GM21367 (cell line): ENCODE measurements around the gene BMPR1B.

ENCODE experiments used
- ATAC-seq: cut with Tn5 transposase; IDR thresholded peaks from one replicate; pipeline ENCODE4 v1.9.1; 2021; ENCODE audit not compliant: unreplicated experiment

Gene BMPR1B

DNA sequence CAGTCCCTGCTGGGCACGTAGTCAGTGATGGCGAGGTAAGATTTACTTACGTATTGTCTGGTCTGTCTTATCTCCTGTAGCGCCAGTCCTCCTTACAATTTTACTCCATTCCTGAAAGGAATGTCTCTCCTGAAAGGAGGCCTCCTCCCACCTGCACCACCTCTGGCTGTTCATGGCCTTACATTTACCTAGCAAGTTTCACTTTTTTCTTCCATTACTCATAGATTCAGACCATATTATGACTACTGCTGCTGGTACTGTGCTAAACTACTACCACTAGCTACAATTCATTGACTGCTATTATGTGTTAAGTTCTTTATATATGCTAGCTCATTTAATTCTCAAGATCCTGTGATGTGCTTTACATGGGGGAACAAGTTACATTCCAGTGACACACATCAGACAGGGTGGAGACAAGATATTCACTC, 189.9 kb downstream of the BMPR1B start:
- ATAC-seq, result no peak

DNA sequence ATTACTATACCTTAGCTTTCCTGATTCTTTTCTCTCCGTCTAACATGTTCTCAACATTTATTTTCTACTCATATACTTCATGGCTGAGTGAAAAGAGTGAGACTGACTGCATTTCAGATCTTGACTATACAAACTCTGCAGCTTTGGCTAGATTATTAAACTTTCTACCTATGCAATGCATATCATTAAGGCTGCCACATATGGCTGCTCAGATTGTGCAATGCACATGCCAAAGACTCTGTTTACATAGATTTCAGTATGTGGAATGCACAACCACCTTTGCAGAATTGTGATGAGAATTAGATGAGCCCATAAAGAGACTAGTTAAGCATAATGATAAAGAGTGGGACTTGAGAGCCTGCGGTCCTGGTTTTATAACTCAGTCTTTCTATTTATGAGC, 196.5 kb downstream of the BMPR1B start:
- no peak for ATAC-seq

DNA sequence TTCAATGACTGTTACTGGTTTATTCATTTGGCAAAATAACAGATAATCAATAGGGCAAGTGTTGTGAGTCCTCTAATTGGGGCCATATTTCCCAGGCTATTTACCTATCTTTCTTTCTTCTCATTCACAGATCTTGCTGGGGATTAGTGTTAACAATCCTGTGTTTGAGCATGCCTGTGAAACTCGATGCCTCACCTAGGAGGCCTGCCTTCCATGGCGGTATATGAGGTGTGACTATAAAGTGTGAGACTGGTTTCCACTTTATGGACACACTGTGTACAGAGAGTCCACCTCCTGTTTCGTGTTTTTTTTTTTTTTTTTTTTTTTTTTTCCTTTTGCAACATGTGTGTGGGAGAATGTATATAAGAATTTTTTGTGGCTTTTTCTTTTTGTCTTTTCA, 199.3 kb downstream of the BMPR1B start:
- ATAC-seq, result no peak

DNA sequence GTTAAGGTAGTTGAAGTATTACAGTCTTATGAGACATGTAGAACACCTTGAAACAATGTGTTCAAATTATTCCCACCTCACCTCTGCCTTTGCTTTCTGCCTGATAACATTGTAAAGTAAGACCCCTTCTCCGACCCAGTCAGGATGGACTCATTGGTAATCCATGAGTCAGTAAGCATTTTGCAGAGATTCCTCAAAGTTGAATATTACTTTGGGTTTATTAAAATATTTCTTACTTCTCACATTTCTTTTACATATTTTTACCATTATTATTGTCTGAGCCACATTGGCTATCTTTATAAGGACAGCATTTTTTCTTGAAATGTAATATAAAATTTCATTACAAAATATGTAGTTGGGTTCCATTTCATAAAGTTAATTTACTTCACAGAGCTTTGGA, 201.6 kb downstream of the BMPR1B start:
- no peak for ATAC-seq

DNA sequence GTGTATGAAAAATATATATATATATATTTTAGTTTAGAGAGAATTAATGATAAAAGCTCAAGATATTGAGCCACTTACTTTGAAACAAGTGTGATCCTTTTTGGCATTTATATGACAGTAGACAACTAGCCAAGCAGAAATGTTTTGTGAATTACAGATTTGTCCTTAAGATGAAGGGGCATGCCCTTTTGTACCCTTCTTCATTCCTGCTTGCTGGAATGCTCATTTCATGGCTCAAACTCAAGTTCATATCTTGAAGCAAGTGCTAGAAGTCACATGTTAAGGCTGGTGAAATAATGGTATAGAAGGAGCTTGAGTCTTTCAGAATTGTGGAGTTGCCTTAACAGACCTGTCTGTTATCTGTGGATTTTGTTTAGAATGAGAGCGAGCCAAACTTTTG, 203.0 kb downstream of the BMPR1B start:
- ATAC-seq, result no peak

DNA sequence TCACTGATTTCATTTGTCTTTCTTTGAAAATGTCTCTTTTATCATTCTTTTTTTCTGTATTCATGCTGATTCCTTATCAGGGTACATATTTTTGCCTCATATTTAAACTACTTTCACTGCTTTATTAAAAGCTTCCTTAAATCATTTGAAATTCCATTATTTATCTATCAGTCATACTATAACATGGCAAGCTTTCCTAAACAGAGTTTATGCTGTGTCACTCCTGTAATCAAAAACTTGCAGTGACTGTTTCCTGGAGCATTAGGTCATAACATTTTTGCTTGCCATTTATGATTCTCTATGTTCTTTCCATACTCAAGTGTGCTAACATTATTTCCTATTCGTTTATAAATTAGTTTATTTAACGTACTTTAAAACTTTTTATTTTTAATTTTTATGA, 203.7 kb downstream of the BMPR1B start:
- ATAC-seq, result no peak

DNA sequence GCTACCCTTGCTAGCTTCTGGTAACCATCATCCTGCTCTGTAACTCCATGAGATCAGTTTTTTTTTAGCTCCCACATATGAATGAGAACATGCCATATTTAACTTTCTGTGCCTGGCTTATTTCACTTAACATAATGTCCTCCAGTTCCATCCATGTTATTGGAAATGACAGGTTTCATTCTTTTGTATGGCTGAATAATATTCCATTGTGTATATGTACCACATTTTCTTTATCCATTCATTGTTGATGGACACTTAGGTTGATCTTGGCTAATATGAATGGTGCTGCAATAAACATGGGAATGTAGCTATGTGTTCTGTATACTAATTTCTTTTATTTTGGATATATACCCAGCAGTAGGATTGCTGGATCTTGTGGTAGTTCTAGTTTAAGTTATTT, 204.7 kb downstream of the BMPR1B start:
- ATAC-seq, result no peak

DNA sequence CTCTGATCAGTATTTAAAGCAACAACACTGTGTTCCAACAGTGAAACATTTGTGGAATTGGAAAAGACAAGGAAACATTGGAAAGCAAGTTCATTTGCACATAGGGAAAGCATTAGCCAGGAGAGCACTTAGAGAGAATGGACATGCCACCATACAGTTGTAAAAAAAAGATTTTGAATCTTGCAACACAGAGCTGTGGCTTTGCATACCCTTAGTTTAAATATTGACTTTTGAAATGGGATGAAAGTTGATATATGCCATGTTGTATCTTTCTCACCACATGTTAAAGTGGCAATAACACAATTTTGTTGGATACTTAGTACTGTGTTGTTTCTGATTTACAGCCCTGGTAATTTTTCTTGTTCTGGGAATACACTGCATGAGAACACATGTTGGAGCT, 208.1 kb downstream of the BMPR1B start:
- no peak for ATAC-seq

DNA sequence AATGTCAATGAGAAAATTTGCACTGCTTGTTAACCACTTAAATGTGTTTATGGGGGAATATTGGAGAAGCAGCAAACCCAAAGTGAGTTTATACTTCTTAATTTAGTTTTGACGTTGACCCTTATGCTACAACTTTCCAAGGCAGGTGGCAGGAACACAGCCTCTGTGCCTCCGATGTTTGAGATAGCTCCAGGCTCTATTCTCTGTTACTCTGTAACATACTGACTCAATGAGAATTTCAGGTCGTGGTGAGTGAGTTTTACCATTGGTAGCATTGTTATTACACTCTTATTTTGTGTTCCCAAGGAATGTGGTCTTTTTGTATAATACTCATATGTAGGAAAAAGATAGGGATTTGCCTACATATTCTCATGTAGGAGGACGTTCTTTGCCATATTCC, 210.7 kb downstream of the BMPR1B start:
- no peak for ATAC-seq

DNA sequence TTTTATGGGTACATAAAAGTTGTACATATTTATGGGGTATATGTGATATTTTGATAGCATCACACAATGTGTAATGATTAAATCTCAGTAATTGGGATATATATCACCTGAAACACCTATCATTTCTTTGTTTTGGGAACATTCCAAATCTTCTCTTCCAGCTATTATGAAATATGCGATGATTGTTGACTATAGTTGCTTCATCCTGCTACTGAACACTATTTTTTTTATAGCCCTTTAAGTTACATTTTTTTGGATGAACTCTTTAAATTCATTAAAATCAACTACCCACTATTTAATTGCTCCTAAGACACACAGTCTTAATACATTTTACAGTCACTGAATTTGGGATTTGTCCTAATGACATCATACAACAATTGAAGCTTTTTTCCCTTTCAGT, 212.9 kb downstream of the BMPR1B start:
- ATAC-seq, result no peak

DNA sequence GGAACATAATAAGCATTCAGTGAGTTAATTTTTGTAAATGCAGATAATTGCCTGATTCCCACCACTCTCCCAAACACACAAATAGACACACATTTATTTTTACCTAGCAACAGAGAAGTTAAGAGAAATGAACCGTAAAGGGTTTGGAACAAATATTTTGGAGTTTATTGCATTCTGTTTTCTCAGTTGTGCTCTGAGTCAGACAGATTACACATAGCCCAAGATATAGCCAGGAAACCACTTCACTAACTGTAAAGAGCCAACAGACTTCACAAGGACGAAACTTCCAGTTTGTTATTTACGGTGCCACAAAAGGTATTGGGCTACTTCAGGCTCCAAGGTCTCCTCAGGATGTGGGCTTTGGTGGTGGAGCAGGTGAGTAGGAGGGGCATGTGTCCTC, 217.0 kb downstream of the BMPR1B start:
- no peak for ATAC-seq

DNA sequence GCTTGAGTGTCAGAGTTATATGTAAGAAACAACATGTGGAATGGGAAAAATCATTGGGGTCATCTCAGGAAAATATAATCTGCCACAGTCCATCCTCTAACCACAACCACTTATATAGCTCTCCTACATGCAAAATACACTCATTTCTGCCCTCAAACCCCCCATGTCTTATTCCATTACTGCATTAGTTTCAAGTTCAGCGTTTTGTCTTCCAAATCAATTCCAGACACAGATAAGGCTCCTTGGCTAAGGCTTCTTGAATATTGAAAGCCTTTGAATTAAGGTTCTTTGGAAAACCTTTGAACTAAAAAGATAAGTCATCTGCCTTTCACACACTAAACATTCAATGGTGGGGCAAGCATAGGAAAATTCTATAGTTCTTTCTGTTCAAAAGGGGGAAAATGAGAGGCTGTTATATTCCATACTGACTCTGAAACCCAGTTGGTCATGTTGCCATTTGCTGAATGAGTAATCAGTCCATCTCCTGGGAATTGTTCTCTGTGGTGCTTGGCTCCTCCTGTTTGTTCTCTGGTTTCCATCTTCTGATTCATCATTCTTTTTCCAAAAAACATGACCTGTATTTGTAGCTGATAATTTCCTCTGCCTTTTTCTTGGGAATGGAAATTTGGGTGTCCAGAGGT, 218.7 kb downstream of the BMPR1B start:
- no peak for ATAC-seq

DNA sequence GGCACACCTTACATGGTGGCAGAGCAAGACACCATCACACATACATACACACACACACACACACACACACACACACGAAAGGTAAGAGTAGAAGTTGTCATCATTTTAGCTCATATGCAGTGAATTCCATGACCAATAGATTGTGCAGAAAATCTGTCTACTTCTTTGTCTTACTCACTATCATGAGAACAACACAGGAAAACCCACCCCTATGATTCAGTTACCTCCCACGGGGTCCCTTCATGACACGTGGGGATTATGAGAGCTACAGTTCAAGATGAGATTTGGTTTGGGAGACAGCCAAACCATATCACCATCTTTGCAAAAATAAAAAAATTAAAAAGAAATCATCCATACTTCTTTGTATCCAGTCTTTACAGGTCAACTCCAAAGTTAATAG, 221.1 kb downstream of the BMPR1B start:
- no peak for ATAC-seq

DNA sequence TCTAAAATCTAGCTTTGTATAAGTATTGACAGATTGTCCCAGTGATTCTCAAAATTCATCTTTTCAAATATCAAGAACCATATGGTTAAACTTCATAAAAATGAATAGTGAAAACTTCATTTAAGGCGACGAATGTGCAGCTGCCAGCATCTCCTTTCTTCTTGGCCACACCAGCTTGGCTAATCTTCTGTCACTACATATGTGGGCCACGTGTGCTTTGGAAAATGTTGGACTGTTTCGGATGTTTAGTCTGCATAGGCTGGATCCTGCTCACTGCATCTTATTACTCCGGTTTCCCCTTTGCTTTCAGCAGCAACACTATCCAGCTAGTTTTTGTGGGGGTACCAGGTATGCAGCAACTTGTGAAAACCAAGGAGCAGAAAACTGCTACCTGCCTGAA, 221.9 kb downstream of the BMPR1B start:
- ATAC-seq, result no peak

DNA sequence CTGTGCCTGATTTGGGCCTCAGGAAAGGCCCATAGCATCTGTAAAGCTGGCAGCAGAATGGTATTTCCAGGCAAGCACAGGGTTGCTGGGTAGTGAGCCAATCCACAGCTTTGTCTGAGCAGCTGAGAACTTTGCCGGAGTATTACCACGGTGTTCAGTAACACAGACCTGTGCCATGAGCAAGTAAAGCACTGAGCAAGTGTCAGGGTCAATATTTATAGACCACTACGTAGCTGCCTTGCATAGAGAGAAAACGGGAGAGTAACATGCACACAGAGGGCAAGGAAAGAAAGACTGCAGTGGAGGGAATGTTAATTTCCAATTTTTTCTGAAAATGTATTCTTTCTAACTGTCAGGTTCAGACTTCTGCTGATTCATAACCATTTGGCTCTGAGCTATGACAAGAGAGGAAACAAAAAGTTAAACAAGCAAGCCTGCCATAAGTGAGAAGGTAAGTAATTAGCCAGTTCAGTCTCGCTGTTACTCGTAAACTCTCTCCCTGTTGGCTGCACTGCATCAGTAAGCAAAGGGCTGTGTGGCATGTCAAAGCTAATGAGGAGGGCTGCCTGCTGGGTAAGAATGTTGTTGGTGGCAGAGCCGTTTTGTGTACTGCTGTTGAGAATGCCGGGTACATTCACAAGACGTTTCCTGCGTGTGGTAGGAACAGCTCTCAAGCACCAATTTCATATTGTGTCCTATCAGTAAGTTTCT, 238.1 kb downstream of the BMPR1B start:
- no peak for ATAC-seq

DNA sequence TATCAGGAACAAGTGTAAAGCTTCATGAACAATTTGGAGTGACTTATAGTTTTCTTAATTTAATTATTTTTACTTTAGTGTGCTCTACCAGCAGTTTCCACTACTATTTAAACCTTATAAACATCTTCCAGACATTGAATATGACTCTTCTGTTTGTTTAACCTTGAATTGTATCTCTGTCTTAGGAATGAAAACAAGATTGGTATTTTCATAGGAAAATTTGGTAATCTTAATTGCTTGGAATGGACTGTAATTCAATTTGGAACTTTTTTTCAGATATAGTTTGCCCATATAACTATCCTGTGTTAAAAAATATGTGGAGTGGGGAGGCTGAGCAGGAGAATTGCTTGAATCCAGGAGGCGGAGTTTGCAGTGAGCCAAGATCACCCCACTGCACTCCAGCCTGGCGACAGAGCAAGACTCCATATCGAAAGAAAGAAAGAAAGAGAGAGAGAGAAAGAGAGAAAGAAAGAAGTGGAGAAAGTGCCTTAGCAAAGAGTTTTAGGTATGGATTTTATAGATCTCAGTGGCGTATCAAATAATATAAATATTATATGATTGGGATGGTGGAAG, 242.4 kb downstream of the BMPR1B start:
- no peak for ATAC-seq

DNA sequence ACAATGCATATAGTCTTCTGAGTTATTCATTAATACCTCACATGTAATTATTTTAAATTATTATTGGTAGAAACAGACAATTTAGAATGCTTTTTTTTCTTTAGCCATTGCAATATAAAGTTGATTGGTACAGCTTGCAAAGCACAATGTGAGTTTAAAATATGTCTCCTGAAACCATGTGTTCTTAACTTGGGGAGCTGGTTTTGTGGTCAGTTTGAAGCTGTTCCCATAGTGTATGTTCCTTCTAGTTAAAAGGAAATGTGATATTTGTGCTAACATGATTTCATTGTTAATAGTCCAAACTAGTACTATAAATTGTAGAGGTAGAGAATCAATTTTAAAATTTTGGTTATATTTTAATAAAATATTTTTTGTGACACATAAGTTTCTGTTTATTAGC, 247.2 kb downstream of the BMPR1B start:
- no peak for ATAC-seq

DNA sequence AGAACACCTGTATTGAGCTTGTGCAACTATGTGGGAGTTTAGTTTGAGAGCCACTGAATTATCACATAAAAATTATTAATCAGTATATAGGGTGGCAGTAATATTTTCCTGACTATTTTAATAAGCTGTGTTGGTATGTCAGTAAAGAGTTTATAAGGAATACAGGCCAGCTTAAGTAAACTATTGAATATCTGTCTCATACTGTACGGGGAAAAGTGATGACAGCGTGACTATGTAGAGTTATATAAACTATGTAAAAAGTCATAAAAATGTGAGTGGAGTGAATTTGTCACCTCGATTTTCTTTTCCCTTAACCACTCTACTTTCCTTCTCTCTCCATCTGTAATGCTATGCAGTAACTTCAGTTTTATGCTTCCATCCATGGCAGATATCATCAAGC, 250.2 kb downstream of the BMPR1B start:
- no peak for ATAC-seq

DNA sequence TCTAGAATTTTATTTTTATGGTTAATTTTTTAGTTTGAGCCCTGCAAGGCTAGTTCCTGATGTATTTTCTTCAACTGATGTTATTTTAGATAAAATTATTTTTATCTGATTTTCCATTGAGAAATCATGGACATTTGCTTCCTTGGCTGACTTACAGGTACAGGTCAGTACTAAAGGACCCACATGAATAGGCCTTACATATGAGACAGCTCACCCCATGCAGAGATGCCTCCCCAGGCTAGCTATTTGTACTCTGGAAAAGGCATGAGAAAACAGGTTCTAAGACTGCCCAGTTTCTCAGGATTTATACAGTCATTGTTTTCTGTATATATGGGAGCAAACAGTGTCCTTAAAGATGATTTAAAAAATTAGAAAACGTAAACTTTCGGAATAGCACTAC, 255.5 kb downstream of the BMPR1B start:
- ATAC-seq, result no peak

DNA sequence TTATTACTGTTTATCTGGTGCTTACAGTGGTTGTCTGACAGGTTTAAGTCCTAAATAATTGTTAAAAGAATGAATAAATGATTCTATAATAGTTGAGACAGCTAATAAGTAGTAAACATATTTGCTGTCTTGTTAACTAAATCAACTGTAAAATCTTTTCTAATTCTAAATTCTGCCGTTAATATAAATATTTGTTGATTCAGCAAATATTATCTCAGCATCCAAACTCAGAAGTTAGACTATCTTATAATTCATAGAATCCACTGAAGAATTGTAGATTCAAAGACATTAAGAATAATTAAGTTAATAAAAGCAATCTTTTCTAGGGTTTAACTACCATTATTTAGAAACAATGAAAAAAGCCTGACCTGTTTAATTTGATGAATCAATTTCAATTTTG, 256.3 kb downstream of the BMPR1B start:
- ATAC-seq, result no peak

DNA sequence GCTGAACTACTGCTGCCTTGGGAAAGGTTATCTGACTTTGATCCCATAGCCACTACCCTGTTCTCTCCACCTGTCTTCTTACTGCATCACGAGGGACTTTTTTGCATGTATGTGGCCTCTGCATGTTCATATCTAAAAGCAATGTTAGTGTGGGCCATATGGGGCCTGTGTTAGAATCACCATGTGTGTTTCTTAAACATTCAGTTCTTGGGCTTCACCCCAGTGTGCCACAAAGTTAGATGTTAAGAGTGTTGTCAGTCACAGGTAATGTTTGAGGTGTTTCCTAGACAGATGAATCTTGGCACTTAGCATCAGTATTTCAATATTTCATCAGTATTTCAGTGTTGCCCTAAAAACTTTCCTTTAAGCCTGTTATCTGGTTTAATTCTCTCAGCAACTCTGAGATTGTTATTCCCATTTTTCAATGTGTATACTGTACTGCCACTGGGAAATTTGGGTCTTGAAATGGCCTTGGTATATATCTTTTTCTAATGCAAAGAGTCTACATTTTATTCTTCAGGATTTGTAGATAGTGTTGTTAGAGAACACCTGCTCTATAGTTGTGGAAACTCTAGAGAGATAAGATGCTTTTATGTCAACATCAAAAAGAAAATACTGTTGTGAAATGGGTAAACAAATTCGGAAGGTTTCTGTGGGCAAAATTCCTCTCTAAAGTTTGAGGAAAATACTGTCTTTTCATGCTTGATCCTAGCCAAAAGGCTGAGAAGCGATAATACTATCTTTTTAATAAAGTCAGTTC, 259.7 kb downstream of the BMPR1B start:
- ATAC-seq, result no peak

DNA sequence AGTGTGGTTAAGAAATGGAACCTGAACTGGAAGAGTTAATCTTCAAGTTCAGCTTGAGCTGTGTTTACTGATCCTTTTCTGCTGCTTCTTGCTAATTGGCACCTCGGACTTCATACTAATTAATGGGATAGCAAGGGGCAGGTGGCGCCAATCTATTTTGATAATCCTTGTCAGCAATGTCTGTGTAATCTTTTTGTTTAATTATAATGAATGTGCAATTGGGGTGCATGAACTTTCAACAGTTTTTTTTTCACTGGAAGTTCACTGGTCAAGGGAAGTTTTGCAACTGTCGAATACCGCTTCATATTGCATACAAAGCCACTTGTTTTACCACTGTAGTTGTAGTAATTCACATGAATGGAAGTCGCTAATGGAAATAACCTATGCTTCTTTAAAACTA, 261.0 kb downstream of the BMPR1B start:
- no peak for ATAC-seq
